T1000 (cell line): Measurements from ENCODE around the gene JADE2.
"Not testable (repeated sequence)": the region's sequence is repeated elsewhere in the genome, so short reads cannot be mapped to it uniquely, and the experiment has no call there.

ENCODE experiments used
- DNase-seq: peaks from one replicate; lab custom pipeline; 2025; ENCODE audit warnings: mixed read lengths; lab: John Stamatoyannopoulos, UW

The JADE2 gene

DNA sequence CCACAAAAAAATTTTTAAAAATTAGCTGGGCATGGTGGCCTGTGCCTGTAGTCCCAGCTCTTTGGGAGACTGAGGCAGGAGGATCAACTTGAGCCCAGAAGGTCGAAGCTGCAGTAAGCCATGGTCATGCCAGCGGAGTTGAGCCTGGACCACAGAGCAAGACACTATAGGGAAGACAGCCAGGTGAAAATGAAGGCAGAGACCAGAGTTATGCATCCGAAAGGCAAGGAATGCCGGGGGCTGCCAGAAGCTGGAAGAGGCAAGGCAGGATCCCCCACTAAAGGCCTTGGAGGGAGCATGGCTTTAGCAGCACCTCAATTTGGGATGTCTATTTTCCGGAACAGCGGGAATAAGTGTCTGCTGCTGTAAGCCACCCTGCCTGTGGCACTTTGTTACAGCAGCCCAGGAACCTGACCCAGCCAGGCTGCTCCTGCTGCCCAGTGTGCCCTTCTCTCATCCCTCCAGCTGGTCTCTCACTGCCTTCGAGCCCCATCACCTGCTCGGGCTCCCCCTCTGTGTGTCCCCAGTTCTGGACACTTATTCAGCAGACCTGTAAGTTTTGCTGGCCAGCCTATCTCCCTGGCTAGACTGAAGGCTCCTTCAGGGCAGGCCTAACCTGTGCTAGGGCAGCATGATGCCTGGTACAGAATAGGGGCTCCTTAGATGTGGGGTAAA, 16.8 kb upstream of the JADE2 start:
- no peak for DNase-seq

DNA sequence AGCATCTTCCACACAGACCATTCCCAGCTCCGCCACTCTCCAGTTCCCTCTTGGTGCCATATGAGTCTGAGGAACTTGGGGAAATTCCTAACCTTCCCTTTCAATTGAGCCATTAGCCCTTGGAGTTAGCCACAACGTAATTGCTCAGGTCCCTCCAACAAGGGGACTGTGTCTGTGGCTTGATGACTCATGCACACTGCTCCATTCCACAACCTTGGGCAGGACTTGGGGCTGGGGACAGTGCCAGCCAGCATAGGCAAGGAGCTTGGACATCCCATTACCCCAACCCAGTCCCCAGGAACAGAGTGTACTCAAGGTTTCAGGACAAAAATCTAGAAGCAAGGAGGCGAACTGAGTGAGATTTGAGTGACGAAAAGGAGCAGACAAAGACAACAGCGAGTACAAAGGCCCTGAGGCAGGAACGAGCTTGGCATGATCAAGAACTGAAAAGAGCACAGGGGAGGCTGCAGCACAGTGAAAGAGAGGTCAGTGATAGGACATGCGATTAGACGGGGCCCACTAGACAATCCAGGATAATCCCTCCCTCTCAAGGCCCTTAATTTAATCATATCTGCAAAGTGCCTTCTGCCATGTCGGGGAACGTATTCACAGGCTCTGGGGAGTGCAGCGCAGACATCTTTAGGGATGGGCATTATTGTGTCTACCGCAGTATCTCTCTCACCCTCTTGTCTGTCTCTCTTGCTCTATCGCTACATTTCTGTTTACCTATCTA, 16.0 kb upstream of the JADE2 start:
- DNase-seq: no peak

DNA sequence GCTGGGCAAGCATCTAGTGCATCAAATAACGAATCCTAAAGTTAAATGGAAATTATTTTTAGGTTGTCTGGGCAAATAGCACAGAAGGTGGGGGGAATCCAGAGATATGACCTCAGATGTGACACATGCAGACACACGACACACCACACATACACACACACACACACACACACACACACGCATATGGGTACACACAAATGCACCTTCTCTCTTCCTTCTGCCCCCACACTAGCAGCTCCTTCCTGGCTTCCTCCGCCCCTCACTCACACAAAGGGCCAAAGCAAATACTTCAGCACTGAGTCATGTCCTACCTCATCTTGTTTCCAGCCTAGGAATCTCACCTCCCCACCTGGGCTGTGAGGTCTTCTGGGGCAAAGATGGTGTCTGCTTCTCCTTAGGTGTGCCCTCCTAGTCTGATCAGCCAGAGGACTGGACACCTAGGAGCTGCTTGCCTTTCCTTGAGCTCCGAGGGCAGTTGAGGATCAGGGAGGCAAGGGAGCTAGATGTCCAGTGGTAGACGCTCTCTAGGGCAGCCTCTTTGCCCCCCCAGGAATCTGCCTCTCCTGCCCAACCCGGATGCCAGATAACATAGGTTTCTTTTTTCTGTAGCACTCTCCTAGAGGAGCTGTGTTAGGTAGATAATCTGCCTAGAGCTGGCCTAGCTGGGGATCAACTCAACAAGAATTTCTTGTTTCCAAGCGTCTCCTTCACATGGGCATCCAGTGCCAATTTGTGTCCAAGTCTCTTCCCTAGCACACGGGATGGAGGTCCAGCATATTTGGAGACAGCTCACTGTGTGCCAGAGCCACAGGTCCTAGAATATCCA, 14.3 kb upstream of the JADE2 start:
- DNase-seq: no peak

DNA sequence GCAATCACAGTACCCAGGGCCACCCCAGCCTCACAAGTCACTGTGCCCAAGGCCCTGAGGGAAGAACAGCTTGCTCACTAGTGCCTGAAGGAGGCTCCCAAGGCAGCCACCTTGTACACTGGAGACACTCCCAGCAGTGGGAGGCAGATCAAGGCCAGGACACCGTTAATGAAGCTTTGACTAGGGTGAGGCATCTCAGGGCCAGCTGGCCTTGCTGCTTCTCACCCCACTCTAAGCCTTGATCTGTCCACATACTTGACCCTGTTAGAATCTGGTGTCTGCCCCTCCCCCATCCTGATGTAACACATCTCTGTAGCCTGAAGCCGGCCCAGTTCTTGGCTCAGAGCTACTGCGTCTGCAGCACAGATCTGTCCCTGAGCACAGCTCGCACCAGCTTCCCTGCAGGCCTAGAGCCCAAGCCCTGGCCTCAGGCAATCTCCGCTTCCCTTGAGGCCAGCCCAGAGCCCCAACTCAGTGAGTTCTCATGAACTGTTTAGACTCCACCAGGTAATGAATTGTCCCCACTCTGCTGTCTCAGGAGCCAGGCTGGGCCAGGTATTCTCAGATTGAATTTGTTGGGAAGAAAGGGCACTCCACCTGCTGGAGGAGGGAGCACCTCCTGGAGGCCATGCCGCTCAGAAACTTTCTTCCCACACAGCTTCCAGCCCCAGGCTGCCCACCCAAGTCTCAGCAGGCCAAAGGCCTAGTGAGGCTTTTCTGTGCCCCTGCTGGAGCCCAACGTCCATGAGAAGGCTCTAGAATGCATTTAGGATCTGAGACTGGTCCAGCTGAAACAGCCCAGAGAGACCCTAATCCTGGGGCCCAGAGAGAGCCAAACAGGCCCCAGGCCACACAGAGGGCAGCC, 13.4 kb upstream of the JADE2 start:
- DNase-seq: no peak

DNA sequence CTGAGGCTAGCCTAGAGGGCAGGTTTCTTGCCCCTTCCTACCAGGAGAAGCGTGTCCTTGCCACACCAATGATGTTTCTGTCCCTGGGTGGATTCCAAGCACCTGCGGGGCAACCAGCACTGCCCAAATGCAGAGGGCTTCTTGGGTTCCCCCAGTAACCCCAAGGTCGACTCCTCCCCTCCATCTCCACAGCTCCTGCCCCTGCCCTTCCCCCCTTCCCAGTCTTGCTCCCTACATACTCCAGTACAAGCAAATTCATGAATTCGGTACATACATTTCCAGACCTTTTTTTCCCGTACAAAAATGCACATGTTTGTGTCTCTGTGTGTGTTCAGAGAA, 12.8 kb upstream of the JADE2 start:
- DNase-seq: no peak

DNA sequence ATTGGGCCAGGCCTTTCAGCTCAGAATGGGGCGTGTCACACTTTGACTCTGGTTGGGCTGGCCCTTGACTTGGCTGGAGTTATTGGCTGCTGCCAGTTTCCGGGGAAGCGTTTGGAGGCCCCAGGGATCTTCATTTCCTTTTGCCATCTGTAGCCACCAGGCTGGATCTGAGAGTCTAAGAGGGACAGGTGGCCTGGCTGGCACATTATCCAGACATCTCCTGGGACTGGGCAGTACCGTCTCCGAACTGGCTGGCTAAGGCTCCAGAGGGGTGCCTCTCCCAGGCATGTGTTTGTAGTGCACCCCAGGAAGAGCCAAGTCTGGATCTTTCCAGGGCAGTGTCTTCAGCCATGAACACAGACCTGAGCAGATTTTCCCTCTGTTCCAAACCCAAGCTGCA, 9.7 kb upstream of the JADE2 start:
- no peak for DNase-seq

DNA sequence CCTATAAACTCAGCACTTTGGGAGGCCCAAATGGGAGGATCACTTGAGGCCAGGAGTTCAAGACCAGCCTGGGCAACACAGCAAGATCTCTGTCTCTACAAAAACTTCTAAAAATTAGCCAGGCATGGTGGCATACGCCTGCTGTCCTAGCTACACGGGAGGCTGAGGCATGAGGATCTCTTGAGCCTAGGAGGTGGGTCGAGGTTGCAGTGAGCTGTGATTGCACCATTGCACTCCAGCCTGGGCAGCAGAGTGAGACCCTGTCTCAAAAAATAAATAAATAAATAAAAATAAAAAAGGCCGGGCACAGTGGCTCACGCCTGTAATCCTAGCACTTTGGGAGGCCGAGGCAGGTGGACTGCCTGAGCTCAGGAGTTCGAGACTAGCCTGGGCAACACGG, 8.5 kb upstream of the JADE2 start:
- not testable (repeated sequence) for DNase-seq

DNA sequence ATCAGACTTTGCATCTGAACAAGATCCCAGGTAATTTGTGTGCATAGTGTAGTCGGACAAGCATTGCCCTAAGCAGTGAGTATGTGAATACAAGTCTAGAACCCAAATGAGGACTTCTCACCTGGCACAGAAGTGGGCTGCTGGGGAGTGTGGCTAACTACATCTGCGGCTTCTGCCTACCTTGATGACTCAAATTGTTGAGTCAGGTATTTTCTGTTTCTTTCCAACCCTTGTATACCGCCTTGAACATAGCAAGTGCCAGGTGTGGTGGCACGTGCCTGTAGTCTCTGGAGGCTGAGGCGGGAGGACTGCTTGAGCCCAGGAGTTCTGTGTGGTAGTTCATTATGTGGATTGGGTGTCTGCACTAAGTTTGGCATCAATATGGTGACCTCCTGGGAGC, 7.9 kb upstream of the JADE2 start:
- no peak for DNase-seq

DNA sequence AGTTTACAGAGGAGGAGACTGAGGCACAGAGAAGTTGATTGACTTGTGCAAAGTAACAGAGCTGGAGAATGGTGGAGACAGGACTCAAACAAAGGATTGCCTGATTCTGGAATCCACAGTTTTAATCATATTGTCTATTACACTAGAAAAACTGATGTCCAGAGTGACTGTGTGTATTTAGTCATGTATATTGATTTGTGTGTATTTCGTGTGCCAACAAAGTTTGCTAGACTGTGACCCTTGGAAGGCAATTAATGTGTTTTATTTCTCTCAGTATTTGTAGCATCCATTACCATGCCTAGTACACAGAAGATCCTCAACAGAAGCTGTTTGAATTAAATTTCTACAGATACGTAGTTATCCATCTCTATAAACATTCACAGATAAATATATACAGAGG, 5.5 kb upstream of the JADE2 start:
- DNase-seq: no peak

DNA sequence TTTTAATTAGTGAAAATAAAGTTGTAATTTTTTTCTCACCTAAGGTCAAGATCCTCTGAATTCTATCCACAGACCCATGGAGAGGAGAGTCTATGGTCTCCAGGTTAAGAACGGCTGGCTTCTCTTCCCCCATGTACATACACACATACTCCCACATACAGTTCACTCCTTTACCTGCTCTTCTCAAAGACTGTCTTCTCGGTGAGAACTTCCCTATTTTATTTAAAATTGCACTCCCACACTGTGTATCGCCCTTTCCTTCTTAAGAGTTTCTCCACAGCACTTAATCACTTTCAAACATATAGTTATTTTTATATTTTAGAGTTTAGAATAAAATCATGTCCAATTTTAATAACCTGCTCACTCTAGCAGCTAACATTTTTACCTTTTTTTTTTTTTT, 3.6 kb upstream of the JADE2 start:
- no peak for DNase-seq

DNA sequence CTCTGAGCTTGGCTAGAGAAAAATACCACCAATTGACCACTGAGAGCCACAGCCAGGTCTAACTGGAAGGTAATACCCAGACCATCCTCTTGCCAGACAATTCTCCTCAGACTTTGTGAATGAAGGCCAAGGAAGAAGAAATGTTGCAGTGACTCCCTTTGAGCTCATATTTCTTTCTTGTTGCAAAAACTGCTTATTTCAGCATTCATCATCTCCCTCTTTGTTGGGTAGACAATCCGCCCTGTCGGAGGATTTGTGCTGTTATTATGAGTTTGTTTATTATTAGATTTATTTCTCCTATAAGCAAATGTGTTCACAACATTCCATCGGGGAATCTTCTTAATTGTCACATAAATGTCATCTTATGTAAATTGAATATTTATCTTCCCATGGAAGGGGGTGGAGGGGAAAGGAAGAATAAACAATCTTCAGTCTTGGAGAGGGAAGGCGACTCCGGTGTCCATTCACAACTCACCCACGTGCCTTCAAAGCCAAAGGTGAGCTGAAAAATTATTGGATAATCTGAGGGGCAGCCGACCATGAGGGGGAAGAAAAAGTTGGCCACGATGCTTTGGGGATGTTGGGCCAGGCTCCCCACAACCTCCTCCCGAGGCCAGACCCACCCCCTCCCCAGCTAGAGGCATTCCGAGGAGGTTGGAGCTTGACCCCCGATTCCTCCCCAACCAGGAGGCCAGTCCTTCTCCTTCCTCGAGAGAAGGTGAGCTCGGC, 1.8 kb upstream of the JADE2 start:
- DNase-seq: no peak

DNA sequence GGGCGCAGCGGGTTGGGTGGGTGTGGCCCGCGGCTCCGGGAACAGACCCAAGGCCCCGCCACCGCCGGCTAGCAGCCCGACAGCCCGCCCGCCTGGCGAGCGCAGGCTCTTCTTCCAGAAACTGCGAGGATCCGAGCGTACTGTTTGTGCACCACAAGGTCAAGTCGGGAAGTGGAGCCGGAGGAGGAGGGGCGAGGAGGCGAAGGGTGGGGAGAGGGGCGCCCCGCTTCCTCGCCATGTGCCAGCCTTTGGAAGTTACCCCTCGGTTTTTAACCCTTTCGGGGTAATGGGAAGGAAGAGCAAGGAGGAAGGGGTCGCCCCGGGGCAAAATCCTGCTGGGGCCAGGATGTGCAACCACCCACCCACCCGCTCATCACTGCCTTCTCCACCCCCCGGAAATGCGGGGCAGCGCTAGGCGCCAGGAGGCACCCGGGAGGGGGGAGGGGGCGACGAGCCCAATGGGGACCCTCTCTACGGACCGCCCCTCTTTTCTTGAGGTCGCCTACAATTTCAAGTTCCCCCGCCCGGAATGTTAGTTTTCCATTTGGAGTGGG, 1.1 kb upstream of the JADE2 start:
- peak; percentile 46 for DNase-seq

DNA sequence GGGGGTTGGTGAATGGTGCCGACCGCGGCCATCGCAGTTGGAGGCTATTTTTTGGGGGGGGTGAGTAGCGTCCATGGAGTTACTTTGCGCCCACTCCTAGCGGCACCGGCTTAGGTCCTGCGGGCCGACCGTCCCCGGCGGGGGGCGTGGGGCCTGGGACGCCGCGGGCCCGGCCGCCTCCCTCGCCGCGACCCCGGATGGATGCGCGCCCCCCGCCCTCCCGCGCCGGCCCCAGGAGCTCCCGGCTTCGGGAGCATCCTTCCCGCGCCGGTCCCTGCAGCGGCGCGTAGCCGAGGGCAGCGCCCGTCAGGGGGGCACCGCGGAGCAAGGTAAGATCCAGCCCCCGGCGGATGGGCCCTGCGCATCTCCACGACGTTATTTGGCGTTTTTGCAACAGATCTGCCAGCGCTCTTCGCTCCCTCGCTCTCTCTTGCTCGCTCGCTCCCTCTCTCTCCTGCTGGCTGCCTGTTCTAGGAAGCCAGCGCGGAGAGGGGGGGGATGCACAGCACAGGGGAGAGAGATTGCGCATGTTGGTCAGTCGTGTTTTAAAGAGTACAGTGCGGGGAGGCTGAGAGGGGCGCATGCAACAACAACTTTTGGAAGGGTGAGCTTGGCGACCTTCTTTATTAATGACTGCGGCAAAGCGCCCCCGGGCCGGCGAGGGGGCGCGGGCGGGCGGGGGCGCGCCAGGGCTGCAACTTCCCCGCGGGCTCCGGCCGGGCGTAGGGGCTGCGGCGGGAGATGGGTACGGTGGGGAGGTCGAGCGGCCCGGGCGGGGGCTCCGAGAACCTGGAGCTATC, 413 bp downstream of the JADE2 start:
- no peak for DNase-seq

DNA sequence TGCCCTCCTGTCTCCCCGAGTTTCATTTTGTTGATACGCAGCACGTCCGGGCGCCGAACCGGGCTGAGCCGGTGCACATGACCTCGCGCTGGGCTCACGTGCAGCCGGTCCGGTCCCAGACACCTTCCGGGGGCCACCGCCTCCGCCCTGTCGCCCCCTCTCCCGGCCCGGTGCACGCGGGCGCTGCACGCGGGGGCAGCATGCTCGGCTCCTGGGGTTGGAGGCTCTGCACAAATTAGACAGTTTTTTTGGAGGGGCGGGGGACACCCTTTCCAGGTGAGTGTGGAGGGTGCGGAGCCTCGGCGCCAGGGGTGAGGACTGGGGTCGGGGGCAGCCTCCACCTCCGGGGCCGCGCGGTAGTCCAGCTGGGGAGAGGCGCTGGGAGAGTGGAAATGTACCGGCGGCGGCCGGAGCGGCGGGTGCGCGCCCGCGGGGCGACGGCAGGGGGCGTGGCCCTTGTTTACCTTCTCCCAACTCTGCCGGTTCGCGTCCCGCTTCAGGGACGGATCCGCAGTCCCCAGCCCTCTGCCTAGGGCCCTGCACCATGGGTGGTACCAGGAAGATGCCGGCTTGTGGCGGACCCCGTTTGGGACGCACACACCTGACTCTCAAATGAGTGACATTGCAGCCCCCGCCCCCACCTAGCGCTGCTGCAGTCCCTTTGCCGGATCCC, 1.1 kb downstream of the JADE2 start:
- peak; percentile 70 for DNase-seq

DNA sequence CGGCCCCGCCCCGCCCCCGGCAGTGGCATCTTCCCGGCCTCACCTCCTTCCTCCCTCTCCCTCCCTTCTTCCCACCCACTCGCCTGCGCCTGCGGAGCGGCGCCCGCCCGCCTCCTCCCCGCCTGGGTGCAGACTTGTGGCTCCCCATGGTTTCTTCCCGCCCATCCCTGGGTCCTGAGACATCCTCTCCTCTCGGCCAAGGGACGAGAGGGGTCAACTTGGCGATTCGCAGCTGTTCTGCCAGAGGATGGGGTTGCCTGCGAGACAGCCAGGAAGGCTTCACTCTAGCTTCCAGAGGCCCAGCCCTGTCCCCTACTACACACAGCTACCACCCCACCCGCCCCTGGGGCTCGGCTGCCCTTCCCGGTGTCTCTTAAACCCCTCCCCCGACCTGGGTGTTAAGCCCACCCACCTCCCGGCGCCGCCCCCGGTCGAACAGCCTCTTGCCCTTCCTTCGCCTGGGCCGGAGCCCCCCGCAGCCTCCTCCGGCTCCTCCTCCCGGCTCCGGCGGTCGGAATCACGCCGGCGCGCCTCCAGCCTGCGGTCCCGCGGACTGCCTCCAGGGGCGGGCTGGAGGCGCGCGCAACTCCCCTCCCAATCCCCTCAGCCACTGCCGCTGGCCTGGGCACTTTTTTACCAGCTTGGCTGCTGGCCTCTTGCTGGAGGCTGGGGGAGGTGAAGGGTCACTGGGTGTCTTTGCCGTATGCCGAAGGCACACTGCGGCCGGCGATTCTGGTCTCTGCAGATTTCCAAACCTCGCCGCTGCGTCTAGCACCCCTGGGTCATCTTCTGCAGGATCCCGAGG, 1.9 kb downstream of the JADE2 start:
- peak; percentile 77 for DNase-seq

DNA sequence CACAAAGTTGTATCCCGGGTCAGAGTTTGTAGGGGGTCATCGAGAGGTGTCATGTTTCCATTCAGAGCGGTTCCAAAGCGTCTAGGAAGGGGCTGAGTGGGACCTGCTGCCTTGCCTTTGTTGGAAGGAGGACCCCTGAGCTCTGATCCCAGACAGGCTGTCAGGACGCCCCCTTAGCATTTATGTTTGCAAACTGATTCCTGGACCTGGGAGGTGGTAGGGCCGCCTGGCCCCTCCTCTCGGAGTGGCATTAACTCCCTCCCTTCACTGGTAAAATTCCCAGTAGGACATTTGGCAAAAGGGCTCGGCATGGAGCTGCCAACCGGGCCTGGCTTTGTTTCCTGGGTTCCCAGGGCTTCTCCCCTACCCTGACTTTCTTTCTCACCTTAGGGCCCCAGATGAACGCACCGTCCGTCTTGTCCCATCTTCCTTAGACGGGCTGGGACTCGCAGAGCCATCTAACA, 2.5 kb downstream of the JADE2 start:
- DNase-seq: no peak

DNA sequence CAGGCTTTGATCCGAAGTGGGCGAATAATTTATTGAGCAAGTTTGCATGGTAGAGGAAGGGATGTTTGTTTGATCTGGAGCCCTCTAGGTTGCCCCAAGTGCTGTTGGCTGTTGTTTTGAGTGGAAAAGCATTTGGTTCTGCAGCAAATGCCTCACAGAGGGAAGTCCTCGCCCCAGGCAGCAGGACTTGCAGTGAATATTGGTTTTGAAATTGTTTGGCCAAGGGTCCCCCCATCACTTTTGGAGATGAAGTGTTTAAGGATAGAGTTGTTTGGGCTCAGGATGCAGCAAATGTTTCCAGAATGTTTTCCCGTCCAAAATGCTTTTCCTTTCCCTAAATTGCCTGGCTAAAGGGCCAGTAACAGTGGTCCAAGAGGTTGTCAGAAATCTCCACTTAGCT, 3.1 kb downstream of the JADE2 start:
- no peak for DNase-seq

DNA sequence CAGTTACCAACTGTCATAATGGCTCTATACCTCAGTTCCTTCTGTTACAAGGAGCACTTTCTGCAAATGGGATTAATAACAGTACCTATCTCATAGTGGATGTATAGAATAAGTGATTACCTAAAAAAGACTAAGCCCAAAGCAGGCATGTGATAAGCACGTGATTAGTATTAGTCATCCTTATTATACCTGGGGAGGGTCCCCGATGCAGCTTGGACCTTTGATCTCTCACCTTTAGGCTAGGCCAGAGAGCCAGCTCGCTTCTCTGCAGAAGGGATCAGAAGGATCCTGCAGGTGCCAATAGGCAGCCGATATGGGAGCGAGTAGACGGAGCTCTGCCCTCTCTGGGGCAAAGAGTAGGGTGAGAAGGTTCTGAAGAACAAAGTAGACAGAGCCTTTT, 4.0 kb downstream of the JADE2 start:
- no peak for DNase-seq
